ENCODE results near the gene MZT2A. TPM values are rescaled to one million over a fixed set of nuclear protein-coding genes. Genes with fewer than 3 reads are reported as not detected.
"Not testable (repeated sequence)": the region's sequence is repeated elsewhere in the genome, so short reads cannot be mapped to it uniquely, and the experiment has no call there.

MZT2A gene
- total RNA-seq, 1 donor from 2014 or later = 45.0 TPM

- H3K27me3 Mint-ChIP-seq (ENCODE audit: insufficient read depth, low read depth); H3F3A ChIP-seq (ENCODE audit: low read depth); H3K36me3 ChIP-seq; H4K20me1 ChIP-seq (ENCODE audit: low read depth); H3K27ac ChIP-seq; H3K36me3 Mint-ChIP-seq; H3K79me2 ChIP-seq (ENCODE audit: low read depth); H3K27me3 ChIP-seq; H2AFZ ChIP-seq (replicated peaks); H3K4me1 Mint-ChIP-seq; H3K4me3 ChIP-seq; H3K4me1 ChIP-seq; H3K9me3 Mint-ChIP-seq; H3K9me3 ChIP-seq (ENCODE audit: low read depth); H3K4me3 Mint-ChIP-seq; H3K9ac ChIP-seq; H3K27ac Mint-ChIP-seq; DNase-seq (ENCODE audit: low spot score); H3K4me2 ChIP-seq: not testable (repeated sequence)
Measured at GRCh38 chr2:131533609-131534316, 41.6 kb upstream of the MZT2A start.

- not testable (repeated sequence) for H3K9me3 Mint-ChIP-seq; H3K27ac ChIP-seq; H3K4me1 Mint-ChIP-seq; H4K20me1 ChIP-seq (ENCODE audit: low read depth); H3K4me1 ChIP-seq; H3K27ac Mint-ChIP-seq; H3K27me3 Mint-ChIP-seq (ENCODE audit: insufficient read depth, low read depth); H3K4me2 ChIP-seq; H2AFZ ChIP-seq (replicated peaks); H3K27me3 ChIP-seq; H3K36me3 ChIP-seq; H3F3A ChIP-seq (ENCODE audit: low read depth); H3K4me3 ChIP-seq; H3K4me3 Mint-ChIP-seq; H3K79me2 ChIP-seq (ENCODE audit: low read depth); DNase-seq (ENCODE audit: low spot score); H3K9me3 ChIP-seq (ENCODE audit: low read depth); H3K9ac ChIP-seq; H3K36me3 Mint-ChIP-seq
Measured at GRCh38 chr2:131532723-131533608, 40.8 kb upstream of the MZT2A start.

GRCh38 chr2:131531547-131532185 lies 39.5 kb upstream of the MZT2A start:
- not testable (repeated sequence) for H3K36me3 Mint-ChIP-seq; H3K36me3 ChIP-seq; H3K9me3 Mint-ChIP-seq; H3K27me3 ChIP-seq; H3K4me3 Mint-ChIP-seq; H3K4me3 ChIP-seq; DNase-seq (ENCODE audit: low spot score); H3K4me1 ChIP-seq; H3K9ac ChIP-seq; H3K27ac Mint-ChIP-seq; H3K79me2 ChIP-seq (ENCODE audit: low read depth); H2AFZ ChIP-seq (replicated peaks); H3K27me3 Mint-ChIP-seq (ENCODE audit: insufficient read depth, low read depth); H3K9me3 ChIP-seq (ENCODE audit: low read depth); H3K27ac ChIP-seq; H4K20me1 ChIP-seq (ENCODE audit: low read depth); H3F3A ChIP-seq (ENCODE audit: low read depth); H3K4me1 Mint-ChIP-seq; H3K4me2 ChIP-seq

GRCh38 chr2:131530626-131531344 lies 38.6 kb upstream of the MZT2A start:
- not testable (repeated sequence) for H3K27ac Mint-ChIP-seq; H3K27me3 Mint-ChIP-seq (ENCODE audit: insufficient read depth, low read depth); H3K9ac ChIP-seq; H4K20me1 ChIP-seq (ENCODE audit: low read depth); H3K4me1 ChIP-seq; H3K27ac ChIP-seq; H3K36me3 ChIP-seq; H3K79me2 ChIP-seq (ENCODE audit: low read depth); H3K9me3 Mint-ChIP-seq; H3F3A ChIP-seq (ENCODE audit: low read depth); H3K4me2 ChIP-seq; H3K36me3 Mint-ChIP-seq; H3K4me1 Mint-ChIP-seq; H3K9me3 ChIP-seq (ENCODE audit: low read depth); H3K4me3 Mint-ChIP-seq; H3K27me3 ChIP-seq; H3K4me3 ChIP-seq; H2AFZ ChIP-seq (replicated peaks)
- peak; percentile 7 for DNase-seq (ENCODE audit: low spot score)
- TF ChIP-seq CTCF (IDR thresholded peaks at IDR 0.05) = peak; percentile 24

GRCh38 chr2:131529864-131530445 lies 37.8 kb upstream of the MZT2A start:
- not testable (repeated sequence) for H3K27ac Mint-ChIP-seq; H3K36me3 ChIP-seq; H3F3A ChIP-seq (ENCODE audit: low read depth); H3K4me1 ChIP-seq; H3K4me2 ChIP-seq; H3K9ac ChIP-seq; H3K27me3 ChIP-seq; H3K27ac ChIP-seq; H3K36me3 Mint-ChIP-seq; H3K27me3 Mint-ChIP-seq (ENCODE audit: insufficient read depth, low read depth); H3K4me3 ChIP-seq; H3K4me1 Mint-ChIP-seq; H3K9me3 ChIP-seq (ENCODE audit: low read depth); H2AFZ ChIP-seq (replicated peaks); H3K79me2 ChIP-seq (ENCODE audit: low read depth); DNase-seq (ENCODE audit: low spot score); H4K20me1 ChIP-seq (ENCODE audit: low read depth); H3K9me3 Mint-ChIP-seq
- H3K4me3 Mint-ChIP-seq = peak overlapping the region; percentile 79

GRCh38 chr2:131528981-131529863 lies 37.0 kb upstream of the MZT2A start:
- H3K36me3 ChIP-seq; H3K27ac Mint-ChIP-seq; H2AFZ ChIP-seq (replicated peaks); H3K9me3 Mint-ChIP-seq; H3K27me3 Mint-ChIP-seq (ENCODE audit: insufficient read depth, low read depth); DNase-seq (ENCODE audit: low spot score); H3F3A ChIP-seq (ENCODE audit: low read depth); H3K4me1 ChIP-seq; H3K79me2 ChIP-seq (ENCODE audit: low read depth); H3K9me3 ChIP-seq (ENCODE audit: low read depth); H3K9ac ChIP-seq; H4K20me1 ChIP-seq (ENCODE audit: low read depth); H3K4me1 Mint-ChIP-seq; H3K27me3 ChIP-seq; H3K27ac ChIP-seq; H3K36me3 Mint-ChIP-seq: not testable (repeated sequence)
- peak overlapping the region; percentile 73 for H3K4me2 ChIP-seq
- H3K4me3 ChIP-seq = peak overlapping the region; percentile 51
- peak overlapping the region; percentile 79 for H3K4me3 Mint-ChIP-seq
